HG03442 (cell line): Measurements from ENCODE around the gene PDE12.

Source experiments
- ATAC-seq: cut with Tn5 transposase; IDR thresholded peaks from one replicate; pipeline ENCODE4 v1.9.1; 2021; ENCODE audit warnings: mild to moderate bottlenecking, moderate library complexity; ENCODE audit not compliant: unreplicated experiment

Gene PDE12, protein sequence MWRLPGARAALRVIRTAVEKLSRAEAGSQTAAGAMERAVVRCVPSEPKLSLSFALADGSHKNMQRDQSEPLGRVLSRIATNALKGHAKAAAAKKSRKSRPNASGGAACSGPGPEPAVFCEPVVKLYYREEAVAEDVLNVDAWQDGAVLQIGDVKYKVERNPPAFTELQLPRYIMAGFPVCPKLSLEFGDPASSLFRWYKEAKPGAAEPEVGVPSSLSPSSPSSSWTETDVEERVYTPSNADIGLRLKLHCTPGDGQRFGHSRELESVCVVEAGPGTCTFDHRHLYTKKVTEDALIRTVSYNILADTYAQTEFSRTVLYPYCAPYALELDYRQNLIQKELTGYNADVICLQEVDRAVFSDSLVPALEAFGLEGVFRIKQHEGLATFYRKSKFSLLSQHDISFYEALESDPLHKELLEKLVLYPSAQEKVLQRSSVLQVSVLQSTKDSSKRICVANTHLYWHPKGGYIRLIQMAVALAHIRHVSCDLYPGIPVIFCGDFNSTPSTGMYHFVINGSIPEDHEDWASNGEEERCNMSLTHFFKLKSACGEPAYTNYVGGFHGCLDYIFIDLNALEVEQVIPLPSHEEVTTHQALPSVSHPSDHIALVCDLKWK

DNA sequence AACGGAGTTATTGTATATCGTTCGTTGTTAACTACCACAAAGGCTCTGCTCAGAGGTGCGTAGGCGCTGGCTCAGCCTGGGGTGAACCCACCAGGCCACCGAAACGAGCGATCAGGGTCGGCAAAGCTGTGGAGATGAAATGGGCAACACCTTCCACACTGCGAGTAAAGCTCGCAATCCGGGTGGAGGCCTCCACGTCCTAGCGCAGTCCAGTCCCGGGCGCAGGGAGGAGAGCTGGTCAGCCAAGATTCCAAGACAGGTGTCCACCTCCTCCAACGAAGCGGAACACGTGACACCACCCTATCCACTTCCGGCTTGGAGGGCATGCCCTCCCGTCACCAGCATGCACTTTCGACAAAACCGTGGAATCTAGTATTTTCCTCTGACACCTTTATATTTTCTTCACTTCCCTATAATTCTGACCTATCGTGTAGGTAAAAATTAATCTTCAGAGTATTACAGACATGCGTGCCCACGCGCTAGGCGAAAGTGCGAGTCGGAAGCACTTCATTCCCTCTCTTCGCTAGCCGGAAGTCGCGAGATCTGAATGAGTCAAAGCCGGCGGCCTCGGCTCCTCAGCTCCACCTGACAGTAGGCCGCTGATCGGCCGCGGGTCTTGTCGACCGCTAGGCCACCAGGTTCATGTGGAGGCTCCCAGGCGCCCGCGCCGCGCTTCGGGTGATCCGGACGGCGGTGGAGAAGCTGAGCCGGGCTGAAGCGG lies at the start of gene PDE12:
Gene PDE12 (plus strand): TSS at position 537 of the 721 bp plus-strand sequence. CDS start 106 bp downstream, at position 643.
- peak; percentile 75 for ATAC-seq

DNA sequence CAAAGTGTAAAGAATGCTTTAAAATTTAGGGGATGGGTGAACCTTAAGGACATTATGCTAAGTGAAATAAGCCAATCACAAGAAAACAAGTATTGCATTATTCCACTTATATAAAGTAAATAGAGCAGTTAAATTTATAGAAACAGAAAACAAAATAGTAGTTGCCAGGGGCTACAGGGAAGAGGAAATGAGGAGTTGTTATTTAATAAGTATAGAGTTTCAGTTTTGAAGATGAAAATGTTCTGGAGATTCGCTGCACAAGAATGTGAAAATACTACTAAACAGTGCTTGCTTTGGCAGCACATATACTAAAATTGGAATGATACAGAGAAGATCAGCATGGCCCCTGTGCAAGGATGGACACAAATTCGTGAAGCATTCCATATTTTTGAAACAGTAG lies 43.9 kb upstream of the PDE12 start:
- no peak for ATAC-seq

DNA sequence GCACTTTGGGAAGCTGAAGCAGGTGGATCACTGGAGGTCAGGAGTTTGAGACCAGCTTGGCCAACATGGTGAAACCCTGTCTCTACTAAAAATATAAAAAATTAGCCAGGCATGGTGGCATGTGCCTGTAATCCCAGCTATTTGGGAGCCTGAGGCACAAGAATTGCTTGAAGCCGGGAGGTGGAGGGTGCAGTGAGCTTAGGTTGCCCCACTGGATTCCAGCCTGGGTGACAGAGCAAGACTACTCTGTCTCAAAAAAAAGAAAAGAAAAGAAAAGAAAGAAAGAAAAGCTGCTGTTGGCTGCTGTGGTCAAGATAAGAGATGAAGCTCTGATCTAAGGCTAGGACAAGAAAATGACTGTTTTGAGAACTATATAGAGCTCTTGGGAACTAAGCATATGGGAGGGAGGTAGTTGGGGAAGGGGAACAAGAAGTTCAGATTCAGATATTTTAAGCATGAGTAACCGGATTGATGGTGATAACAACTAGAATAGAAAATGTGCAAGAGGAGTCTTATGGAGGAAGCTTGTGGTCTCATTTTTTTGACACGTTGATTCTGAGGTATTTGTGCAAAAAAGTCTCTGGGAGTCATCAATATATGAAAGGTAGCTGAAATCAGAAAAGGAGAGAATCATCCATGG lies 37.7 kb upstream of the PDE12 start:
- no peak for ATAC-seq

DNA sequence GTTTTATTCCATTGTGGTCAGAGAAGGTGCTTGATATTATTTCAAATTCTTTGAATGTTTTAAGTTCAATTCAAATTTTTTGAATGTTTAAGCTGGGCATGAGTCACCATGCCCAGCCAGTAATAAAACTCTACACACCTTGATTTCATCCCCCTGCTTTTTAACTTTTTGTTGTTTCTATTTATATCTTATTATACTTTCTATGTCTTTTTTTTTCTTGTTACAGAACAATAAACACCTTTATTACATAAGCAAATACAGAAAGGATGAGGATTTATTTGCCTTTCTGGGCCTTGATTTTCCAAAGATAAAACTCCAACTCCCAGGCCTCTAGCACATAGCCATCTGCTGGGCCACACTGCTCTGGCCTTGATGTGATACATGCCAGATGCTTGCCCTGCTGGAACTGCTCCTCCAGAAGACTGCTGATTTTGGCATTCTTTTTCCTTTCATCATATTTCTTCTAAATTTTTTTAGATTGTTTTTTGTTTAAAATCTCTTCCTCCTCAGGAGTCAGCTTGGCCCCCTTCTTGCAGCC lies 25.9 kb upstream of the PDE12 start:
- ATAC-seq = no peak

DNA sequence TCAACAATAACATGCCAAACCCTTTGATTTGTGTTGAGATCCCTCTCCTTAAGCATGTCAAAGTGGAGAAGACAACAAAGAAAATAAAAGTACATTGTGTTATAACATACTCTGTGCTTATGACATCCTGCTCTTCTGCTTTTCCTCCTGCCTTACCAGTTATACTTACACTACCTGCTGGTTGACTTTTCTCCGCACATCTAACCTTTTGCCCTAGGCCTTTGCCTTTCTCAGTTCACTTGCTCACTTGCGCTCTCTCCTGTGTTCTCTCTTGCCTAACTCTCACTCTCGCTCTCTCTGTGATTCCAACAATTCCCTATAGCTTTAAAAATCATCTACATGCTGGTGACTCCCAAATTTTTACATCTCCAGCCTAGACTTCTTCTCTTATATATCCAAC lies 17.6 kb upstream of the PDE12 start:
- no peak for ATAC-seq

DNA sequence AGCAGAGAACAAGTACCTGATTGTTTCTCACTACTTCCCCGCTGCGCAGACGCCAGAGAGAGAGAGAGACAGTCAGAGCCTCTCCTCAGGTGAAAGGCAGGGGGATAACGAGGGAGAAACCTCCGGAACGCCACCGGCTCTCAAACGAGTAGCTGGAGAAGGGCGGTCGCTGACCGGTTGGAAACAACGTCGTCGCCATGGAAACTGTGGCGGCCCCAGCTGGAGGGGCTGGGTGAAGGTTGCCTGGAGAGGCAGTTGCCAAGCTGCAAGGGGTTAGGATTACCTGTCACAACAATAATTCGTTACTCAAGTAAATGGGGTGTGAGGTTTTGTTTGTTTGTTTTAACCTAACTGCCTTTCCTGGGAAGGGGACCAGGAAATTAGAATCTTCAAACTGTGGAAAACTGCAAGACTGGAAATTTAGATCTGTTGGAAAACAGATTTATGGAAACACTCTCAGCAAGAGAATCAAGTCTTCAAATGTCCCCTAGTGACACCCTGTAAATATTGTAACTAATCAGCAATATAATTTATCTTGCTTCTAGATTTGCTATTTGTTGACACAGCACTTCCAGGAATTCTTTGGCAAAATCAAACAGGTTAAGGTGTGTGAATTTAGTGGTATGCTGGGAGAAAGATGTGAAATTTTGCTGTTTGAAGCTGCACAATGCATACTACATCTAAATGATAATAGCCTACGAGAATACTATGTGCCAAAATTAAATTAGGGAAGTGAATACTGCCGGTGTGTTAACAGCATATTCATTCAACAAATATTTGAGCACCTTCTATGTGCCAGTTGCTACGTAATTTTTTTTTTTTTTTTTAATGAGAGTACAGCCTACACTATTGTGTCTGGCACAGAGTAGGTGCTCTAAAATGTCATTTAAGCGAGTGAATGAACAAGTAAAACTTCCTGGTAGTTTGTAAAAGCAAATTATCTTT lies 11.6 kb upstream of the PDE12 start, which contains the start of gene DNAH12:
Gene DNAH12 (minus strand): TSS at position 164 of the 945 bp plus-strand sequence. CDS start 1,474 bp downstream, outside the sequence.
- no peak for ATAC-seq

DNA sequence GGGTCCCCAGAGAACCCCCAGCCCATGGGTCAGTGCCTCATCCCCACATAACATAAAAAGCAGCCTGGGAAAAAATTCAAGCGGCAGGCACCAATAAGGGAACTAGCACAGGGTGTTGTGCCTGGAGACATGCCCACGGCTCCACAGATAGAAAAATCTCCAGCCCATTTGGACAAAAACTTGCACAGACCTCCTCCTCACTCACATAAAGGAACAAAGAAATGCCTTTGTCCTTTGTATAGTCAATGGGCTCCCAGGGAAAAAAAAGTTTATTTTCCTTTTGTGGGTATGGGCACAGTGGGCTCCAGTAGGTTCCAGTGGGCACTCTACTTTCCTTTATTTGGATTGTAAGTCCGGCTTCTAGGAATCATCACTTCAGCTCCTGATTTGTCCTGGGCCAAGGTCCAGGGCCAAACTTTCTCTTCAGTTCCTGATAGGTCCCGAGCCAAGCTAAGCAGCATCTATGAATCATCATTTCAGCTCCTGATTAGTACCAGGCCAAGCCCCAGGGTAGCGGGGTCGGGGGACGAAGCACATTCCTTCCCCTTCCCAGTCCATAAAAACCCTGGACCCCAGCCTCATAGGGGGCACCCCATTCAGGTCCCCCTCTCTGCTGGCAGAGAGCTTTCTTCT lies 10.3 kb upstream of the PDE12 start:
- ATAC-seq = no peak

DNA sequence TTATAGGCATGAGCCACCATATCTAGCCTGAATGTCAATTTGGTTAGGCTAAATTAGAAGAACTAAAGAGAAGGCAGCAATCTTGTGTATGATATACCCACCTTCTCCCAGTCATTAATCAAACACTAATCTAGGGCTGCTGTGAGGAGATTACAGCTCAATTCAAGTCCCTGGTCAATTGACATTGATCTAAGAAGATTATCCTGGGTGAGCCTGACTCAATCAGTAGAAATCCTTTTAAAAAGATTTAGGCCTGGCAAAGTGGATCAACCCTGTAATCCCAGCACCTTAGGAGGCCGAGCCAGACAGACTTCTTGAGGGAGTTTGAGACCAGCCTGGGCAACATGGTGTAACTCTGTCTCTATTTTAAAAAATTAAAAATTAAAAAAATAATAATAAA lies 9.5 kb upstream of the PDE12 start:
- ATAC-seq = no peak

DNA sequence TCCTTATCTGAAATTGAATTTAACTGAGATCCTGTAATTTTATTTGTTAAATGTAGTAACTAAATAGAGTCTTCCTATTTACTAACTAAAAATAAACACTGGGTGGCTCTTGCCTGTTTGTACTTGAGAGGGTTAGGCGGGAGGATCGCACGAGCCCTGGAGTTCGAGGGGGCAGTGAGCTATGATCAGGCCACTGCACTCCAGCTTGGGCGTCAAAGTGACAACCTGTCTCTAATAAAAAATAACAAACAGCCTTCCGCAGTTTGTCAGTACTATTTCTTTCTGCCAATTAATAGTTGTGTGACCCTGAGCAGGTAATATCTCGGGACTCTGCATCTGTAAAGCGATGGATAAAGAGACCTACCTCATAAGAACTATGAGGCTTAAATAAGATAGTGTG lies 768 bp upstream of the PDE12 start:
- no peak for ATAC-seq

DNA sequence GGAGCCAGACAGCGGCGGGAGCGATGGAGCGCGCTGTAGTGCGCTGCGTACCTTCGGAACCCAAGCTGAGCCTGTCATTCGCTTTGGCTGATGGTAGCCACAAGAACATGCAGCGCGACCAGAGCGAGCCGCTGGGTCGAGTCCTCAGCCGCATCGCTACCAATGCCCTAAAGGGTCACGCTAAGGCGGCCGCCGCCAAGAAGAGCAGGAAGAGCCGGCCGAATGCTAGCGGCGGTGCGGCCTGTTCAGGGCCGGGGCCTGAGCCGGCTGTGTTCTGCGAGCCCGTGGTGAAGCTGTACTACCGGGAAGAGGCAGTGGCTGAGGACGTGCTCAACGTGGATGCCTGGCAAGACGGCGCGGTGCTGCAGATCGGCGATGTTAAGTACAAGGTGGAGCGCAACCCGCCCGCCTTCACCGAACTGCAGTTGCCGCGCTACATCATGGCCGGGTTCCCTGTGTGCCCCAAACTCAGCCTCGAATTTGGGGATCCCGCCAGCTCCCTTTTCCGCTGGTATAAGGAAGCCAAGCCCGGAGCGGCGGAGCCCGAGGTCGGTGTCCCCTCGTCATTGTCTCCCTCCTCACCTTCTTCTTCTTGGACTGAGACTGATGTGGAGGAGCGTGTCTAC lies 498 bp downstream of the PDE12 start:
- peak; percentile 26 for ATAC-seq

DNA sequence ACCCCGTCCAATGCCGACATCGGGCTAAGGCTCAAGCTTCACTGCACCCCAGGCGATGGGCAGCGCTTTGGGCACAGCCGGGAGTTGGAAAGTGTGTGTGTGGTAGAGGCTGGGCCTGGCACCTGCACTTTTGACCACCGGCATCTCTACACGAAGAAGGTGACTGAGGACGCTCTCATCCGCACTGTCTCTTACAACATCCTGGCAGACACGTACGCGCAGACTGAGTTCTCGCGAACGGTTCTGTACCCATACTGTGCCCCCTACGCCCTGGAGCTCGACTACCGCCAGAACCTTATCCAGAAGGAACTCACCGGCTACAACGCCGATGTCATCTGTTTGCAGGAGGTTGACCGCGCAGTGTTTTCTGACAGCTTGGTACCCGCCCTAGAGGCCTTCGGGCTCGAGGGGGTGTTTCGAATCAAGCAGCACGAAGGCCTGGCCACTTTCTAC lies 1.0 kb downstream of the PDE12 start:
- no peak for ATAC-seq

DNA sequence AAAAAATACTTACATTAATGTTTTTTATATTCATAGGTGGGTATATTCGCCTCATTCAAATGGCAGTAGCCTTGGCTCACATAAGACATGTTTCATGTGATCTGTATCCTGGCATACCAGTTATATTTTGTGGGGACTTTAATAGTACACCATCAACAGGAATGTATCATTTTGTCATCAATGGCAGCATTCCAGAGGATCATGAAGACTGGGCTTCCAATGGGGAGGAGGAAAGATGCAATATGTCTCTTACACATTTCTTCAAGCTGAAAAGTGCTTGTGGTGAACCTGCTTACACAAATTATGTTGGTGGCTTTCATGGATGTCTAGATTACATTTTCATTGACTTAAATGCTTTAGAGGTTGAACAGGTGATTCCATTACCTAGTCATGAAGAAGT lies 3.5 kb downstream of the PDE12 start:
- no peak for ATAC-seq

DNA sequence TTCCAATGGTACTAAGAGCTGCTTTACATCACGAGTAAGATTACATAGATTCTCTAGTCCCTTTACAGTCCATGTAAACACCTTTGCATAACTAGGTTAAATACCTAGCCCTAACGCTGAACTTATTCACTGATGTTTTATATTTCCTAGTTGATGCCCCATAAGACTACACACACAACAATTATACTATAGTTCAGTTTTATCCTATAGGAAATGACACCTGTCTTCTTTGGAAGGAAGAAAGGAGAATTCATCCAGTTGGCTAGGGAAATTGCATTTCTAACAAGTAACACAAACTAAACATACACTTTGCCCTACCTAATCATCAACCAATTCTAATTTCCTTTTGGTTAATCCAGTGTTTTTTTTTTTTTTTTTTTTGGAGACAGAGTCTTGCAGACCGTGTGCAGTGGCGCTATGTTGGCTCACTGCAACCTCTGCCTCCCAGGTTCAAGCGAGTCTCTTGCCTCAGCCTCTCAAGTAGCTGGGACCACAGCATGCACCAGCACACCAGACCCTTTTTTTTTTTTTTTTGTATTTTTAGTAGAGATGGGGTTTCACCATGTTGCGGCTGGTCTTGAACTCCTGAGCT lies 13.9 kb downstream of the PDE12 start:
- no peak for ATAC-seq

DNA sequence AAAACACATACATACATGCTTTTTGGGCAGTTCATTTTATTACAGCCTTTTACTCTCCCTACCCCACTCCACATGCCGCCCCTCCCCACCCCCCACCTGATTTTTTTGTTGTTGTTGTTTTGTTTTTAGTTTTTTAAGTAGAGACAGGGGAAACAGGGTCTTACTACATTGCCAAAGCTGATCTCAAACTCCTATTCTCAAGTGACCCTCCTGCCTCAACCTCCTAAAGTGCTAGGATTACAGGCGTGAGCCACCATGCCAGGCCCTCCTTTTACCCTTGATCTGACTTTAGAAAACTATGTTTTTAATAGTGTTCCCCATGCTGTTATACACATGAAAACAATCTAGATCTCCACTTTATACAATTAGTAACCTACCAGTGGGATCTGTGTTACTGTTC lies 14.8 kb downstream of the PDE12 start:
- ATAC-seq = no peak

DNA sequence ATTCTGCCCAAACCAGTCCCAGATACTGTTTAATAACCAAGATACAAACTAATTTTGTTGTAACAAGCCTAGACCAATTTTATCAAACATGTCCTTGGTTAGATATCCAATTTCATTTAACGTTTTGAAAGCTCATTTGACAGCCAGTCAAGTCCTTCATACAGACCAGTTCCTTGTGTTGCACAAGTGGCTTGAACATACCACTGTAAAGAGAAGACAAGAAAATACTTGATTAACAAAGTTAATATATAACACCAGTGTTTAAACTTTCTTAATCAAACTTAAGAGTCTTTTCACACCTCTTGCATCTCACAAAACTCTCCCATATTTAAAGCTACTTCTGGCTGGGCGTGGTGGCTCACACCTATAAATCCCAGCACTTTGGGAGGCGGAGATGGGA lies 16.0 kb downstream of the PDE12 start:
- no peak for ATAC-seq

DNA sequence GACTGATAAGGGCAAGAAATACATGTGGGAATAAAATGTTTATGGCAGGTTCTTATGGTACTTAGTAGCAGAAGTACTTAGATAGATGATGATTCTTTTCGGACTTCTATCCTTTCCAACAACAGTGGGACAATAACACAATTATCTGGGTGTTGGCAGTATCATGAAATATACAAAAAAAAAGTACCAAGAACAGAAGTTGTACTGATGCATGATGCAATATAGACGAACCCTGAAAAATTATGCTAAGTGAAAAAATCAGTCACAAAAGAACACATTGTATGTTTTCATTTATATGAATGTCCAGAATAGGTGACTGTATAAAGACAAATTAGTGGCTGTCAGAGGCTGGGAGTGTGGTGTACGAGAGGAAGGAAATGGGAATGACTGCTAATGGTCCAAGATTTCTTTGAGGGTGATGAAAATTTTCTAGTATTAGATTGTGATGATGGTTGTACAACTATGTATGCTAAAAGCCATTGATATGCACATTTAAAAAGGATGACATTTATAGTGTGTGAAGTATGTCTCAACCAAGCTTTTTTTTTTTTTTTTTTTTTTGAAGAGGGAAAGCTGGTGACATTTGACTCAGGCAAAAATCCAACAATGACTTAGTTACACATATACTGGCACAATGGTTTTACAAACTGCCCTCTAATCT lies 20.0 kb downstream of the PDE12 start:
- ATAC-seq = no peak

DNA sequence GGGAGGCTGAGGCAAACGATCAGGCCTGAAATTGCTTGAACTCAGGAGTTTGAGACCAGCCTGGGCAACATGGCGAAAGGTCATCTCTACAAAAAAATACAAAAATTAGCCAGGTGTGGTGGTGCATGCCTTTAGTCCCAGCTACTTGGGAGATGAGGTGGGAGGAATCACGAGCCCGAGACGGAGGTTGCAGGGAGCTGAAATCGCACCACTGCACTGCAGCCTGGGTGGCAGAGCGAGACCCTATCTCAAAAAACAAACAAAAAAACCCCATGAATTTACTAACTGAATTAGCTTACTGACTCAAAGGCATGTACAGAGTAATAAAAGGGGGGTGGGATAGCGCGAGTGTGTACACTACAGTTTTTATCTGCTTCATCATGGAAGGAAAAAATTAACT lies 21.7 kb downstream of the PDE12 start:
- ATAC-seq = no peak
